Stimulated activated naive CD4-positive, alpha-beta T cell (primary cell): Measurements from ENCODE around the gene CDH15.
A peak's percentile ranks its signal among the peaks of the same experiment; 100 is the strongest.
"Not testable (repeated sequence)": the region's sequence is repeated elsewhere in the genome, so short reads cannot be mapped to it uniquely, and the experiment has no call there.

Experiments used
- DNase-seq, 6 experiments: peaks; one replicate each; lab custom pipeline; 2025; lab: John Stamatoyannopoulos, UW

Gene CDH15

GRCh38 chr16:89187770-89188392 is 16.3 kb downstream of the CDH15 start:
- DNase-seq: no peak

GRCh38 chr16:89188471-89189357 is 17.2 kb downstream of the CDH15 start:
- DNase-seq: not testable (repeated sequence)

- no peak for DNase-seq
Measured at GRCh38 chr16:89189358-89190025, 17.9 kb downstream of the CDH15 start.

- DNase-seq: no peak
Measured at GRCh38 chr16:89190150-89190958, 18.8 kb downstream of the CDH15 start.

GRCh38 chr16:89191033-89191900 is 19.7 kb downstream of the CDH15 start:
- no peak for DNase-seq

- DNase-seq: no peak
Measured at GRCh38 chr16:89191901-89192185, 20.3 kb downstream of the CDH15 start.

GRCh38 chr16:89192186-89192955 is 20.8 kb downstream of the CDH15 start:
- peak; percentile 83 to 94 (median 90) for DNase-seq

- DNase-seq: peak in 3 of 6 experiments; percentile 47 to 81 (median 80)
Measured at GRCh38 chr16:89192956-89193575, 21.5 kb downstream of the CDH15 start.

- no peak for DNase-seq
Measured at GRCh38 chr16:89193576-89194293, 22.2 kb downstream of the CDH15 start.

- no peak for DNase-seq
Measured at GRCh38 chr16:89194340-89195311, 23.1 kb downstream of the CDH15 start.

- DNase-seq: no peak
Measured at GRCh38 chr16:89195521-89196171, 24.1 kb downstream of the CDH15 start.

GRCh38 chr16:89197033-89197632 is 25.6 kb downstream of the CDH15 start:
- no peak for DNase-seq

GRCh38 chr16:89197633-89198416 is 26.3 kb downstream of the CDH15 start:
- no peak for DNase-seq

- no peak for DNase-seq
Measured at GRCh38 chr16:89198417-89199240, 27.1 kb downstream of the CDH15 start.
